Body of pancreas (tissue), 4 donors: ENCODE data around the gene CDH16.

Experiments used
- CTCF ChIP-seq, 7 experiments: fragments of 450-650 bp in 4 of 7; fragments of 200-600 bp in 3 of 7; sonication (generic) in 3 of 7; IDR thresholded peaks; one replicate each; pipeline ENCODE4 v1.5.1; 2016 to 2019; ENCODE audit warnings: antibody characterized with exemption in 7 of 7
- POLR2A ChIP-seq, 3 donors: fragments of 450-650 bp; IDR thresholded peaks; one replicate each; pipeline ENCODE4 v1.6.1; 2016; ENCODE audit warnings: antibody characterized with exemption in 3 of 3, mild to moderate bottlenecking in 2 of 3

- TF ChIP-seq CTCF (IDR thresholded peaks at IDR 0.05), result no peak
- no peak for TF ChIP-seq POLR2A (IDR thresholded peaks at IDR 0.05)
These were observed 37.1 kb downstream of the CDH16 start for GRCh38 chr16:66881560-66881959.
